Fibroblast of villous mesenchyme (primary cell): ENCODE measurements around the gene GULP1. TPM values are rescaled to one million over a fixed set of nuclear protein-coding genes. Genes with fewer than 3 reads are reported as not detected.
A peak's percentile ranks its signal among the peaks of the same experiment; 100 is the strongest.

Source experiments
- DNase-seq: peaks from one replicate; pipeline ENCODE4 v3.0.0-alpha.2; 2010; ENCODE audit warnings: low read depth
- H3K4me3 ChIP-seq: 2 replicates; pipeline ENCODE4 v1.5.1; 2011; ENCODE audit warnings: low read depth, mild to moderate bottlenecking, low read length
- CTCF ChIP-seq: IDR thresholded peaks from 2 replicates; pipeline ENCODE4 v1.5.1; 2012; ENCODE audit warnings: low read depth, mild to moderate bottlenecking, low read length; ENCODE audit not compliant: insufficient read depth
- total RNA-seq: library from RNA; depleted of rRNA; stranded (reverse); fragments of >200 nt; gene quantifications from 2 replicates; pipeline ENCODE4 v1.2.3, GENCODE V29; 2012

The GULP1 gene
- total RNA-seq, 1 donor: 53.1 TPM

- H3K4me3 ChIP-seq: no peak overlapping the region
- no peak for DNase-seq
- no peak for TF ChIP-seq CTCF
These were observed 48.6 kb downstream of the GULP1 start for GRCh38 chr2:188340257-188340656.

GRCh38 chr2:188345020-188345419 lies 53.3 kb downstream of the GULP1 start:
- DNase-seq: peak; percentile 33
- H3K4me3 ChIP-seq: no peak overlapping the region
- no peak for TF ChIP-seq CTCF

- no peak for DNase-seq
These were observed 53.8 kb downstream of the GULP1 start for GRCh38 chr2:188345426-188345825.

GRCh38 chr2:188345831-188346458 lies 54.3 kb downstream of the GULP1 start:
- TF ChIP-seq CTCF: no peak
- DNase-seq: no peak
- H3K4me3 ChIP-seq: no peak overlapping the region

More at GRCh38 chr2:188345426-188345825, 53.8 kb downstream of the GULP1 start:
- no peak overlapping the region for H3K4me3 ChIP-seq
- no peak for TF ChIP-seq CTCF

- no peak overlapping the region for H3K4me3 ChIP-seq
- no peak for TF ChIP-seq CTCF
- DNase-seq: peak; percentile 54
These were observed 57.3 kb downstream of the GULP1 start for GRCh38 chr2:188349019-188349418.

- DNase-seq: no peak
- H3K4me3 ChIP-seq: no peak overlapping the region
- no peak for TF ChIP-seq CTCF
These were observed 61.6 kb downstream of the GULP1 start for GRCh38 chr2:188353282-188353681.
